HG03196 (cell line): ENCODE data around the gene LAG3.

Experiments used
- ATAC-seq: cut with Tn5 transposase; IDR thresholded peaks from one replicate; pipeline ENCODE4 v1.9.1; 2021; ENCODE audit not compliant: unreplicated experiment

Gene LAG3

DNA sequence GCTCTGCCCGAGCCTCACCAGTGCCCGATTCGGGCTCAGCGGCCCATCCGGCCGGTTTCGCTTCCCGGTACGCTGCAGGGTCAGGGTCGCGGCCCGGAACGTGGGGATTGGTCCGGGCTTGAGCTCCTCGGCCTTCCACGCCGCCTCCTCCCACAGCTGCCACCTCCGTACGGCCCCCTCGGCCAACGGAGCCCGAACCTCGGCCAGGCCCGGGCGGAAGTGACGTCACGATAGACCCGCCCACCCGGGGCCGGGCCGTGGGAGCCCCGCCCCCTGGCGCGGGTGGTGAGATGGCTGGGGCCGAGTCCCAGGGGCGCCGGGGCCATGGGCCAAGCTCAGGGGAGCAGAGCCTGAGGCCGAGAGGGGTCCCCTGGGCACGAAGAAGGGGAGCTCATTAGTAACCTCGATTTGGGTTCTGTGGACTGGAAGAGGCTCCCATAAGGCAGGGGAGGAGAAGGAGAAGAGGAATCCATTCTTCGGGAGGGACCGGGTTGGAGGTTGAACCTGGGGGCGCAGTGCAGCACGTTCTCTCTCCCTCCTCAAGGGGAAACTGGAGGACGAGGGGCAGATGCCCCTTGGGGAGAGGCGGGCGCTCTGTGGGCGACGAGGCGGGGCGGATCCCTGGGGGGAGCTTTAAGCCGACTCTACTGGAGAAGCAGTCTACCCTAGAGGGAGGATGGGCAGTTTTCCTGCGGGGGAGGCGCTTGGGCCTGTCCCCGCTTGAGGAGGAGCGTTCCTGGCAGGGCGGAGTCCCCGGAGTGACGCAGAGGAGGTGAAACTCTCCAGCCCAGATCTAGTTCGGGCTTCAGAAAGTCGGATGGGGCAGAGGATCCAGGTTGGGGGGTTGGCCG is 19.2 kb upstream of the LAG3 start, which contains the start of gene MLF2:
MLF2 (minus strand) TSS at position 221 of the 851 bp plus-strand sequence. CDS start 807 bp downstream, outside the sequence.
- ATAC-seq = peak; percentile 86

- no peak for ATAC-seq
These were observed 18.5 kb upstream of the LAG3 start for GRCh38 chr12:6753772-6754356.

GRCh38 chr12:6754411-6754810 is 17.9 kb upstream of the LAG3 start:
- ATAC-seq = no peak

- ATAC-seq = no peak
These were observed 15.2 kb upstream of the LAG3 start for GRCh38 chr12:6757028-6757690.

DNA sequence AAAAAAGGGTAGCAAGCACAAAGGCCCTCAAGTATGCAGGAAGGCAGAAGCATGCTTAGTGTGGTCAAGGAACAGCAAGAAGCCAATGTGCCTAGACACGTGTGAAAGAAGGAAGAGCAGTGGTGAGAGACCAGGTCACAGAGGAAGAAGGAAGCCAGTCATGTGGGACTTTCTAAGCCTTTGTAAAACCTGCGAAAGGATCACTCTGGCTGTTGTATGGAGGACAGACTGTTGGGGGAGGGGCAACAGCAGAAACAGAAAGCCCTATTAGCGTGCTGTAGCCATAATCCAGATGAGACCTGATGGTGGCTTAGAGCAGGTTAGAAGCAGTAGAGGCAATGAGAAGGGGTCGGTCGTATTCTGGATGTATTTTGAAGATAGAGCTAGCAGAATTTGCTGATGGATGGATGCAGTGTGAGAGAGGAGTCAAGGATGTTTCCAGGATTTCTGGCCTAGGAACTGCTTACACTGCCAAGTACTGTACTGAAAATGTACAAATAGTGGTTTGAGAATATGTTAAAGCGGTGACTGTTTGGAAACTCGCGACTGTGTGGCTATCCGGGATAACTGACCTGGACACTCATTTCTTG is 13.7 kb upstream of the LAG3 start:
- no peak for ATAC-seq

- ATAC-seq = no peak
These were observed 12.6 kb upstream of the LAG3 start for GRCh38 chr12:6759741-6760140.

DNA sequence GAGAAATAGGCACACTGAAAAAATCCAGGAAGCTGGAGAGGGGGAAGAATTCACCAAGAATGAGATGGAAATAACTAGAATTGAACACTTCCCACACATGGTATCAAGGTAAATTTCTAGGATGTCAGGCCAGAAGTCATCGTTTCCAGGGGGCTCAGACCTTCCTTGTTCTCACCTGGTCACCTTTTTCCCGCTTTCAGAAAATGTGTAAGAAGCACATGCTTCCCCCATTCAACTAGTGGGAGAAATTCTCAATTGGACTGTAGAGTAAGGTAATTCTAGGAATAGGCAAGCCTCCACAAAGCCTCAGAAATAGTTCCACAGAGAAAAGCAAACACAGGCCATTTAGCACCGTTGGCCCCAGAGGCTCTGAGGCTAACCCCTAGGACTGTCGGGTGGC is 8.9 kb upstream of the LAG3 start:
- ATAC-seq = no peak

- peak; percentile 70 for ATAC-seq
These were observed 8.1 kb upstream of the LAG3 start for GRCh38 chr12:6764011-6764828.

GRCh38 chr12:6765048-6765633 is 7.2 kb upstream of the LAG3 start:
- ATAC-seq = no peak

GRCh38 chr12:6765634-6766581 is 6.4 kb upstream of the LAG3 start, which contains the start of gene PTMS:
Gene PTMS (plus strand): TSS chr12:6766363. CDS start chr12:6766706, 343 bp downstream.
- ATAC-seq = no peak

DNA sequence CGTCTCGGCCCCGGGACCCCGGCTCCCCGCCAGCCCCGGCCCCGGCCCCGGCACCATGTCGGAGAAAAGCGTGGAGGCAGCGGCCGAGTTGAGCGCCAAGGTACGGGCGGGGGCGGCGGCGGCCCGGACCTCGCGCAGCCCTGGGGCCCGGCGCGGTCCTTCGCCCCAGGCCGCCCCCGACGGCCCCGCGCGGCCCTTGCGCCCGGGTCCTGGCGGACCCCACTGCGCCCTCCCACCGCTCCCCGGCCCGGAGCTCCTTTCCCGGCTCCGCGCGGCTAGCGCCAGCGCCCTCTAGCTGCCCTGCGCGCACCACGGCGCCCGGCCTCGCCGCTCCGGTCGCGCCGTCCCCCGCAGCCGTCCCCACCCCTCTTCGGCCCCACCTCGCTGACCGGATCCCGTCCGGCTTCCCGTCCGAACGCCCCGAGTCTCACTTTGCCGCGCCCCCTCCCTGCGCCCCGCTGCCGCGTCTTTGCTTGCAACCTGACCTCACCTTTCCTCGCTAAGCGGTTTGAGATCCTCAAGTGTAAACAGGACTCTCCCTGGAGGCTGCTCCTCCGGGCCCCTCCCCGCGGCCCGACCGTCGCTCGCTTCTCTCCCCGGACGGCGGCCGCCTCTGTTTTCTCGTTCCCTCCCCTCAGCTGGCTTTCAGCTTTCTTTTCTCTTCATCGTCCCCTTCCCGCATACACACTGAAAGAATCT is 5.5 kb upstream of the LAG3 start:
- ATAC-seq = peak; percentile 48

DNA sequence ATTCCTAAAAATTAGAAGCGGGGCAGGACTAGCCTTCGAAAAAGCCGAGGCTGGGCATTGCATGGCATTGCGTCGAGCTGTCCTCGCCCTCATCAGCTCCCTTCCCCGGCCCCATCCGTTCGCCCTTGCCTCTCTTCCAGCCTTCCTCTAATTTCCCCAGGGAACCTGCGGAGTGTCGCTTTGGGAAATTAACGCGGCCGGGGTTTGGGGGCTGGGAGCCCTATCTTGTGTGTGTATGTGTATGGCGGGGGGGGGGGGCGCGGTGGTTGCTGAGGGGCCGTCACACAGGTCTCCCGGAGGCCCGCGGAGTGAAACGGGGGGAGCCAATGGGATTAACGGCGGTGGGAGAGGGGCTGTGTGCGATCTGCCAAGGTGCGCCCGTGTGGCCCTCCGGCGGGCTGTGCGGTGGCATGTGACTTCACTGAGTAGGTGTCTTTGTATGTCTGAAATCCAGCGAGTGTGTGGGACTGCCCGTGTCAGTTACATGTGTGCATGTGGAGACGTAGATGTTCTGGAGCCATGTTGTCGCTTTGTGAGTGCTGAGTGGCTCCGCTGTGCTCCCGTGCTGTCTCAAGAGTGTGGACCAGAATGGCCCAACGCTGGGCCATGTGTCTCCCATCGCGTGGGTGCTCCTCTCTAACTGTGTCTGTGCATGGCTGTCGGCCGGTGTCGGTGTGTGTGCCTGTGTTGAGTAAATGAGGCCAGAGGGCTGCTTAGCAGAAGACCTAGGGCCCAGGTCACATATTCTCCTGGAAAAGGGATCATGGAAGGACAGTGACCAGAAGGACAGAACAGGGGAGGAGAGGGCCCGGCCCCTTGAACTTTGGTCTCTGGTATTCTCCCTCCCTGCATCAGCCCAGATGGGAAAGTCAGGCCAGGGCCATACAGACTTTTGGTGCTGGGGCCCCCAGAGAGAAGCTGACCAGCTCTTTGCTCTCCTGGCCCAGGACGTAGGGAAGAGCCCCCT is 4.7 kb upstream of the LAG3 start:
- no peak for ATAC-seq

- ATAC-seq = no peak
These were observed 3.8 kb upstream of the LAG3 start for GRCh38 chr12:6768437-6768914.

DNA sequence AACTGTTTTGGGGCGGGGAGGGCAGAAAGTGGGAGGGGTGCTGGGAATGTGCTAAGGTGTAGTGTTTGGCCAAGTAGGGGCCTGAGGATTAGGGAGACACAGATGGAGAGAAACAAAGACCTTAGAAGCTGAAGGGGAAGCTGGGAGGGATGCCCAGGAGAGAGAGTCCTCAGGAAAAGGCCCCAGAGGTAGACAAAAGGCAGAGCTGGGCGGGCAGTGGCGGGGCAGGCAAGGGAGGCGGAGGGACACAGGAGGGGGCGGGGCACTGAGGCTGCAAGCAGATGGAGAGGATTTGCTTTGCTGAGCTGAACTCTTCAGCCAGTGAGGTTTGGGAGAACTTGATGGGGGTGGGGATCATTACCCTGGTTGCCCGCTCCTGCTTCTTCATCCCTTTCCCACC is 3.3 kb upstream of the LAG3 start:
- no peak for ATAC-seq

DNA sequence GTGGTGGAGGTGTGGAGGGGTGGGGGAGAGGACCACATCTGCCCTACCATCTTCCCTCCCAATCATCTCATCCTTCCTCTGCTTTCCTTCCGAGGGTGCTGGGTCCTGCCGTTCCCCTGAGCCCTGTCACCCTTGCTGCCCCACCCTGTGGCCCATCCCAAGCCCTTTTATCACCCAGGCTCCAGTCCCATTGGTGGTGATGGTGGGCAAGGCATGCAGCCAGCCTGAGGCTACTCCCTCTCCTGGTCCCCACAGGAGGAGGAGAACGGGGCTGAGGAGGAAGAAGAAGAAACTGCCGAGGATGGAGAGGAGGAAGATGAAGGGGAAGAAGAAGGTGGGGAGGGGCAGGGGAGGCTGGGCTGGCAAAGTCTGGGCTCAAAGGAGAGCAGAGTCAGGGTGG is 2.7 kb upstream of the LAG3 start:
- no peak for ATAC-seq

DNA sequence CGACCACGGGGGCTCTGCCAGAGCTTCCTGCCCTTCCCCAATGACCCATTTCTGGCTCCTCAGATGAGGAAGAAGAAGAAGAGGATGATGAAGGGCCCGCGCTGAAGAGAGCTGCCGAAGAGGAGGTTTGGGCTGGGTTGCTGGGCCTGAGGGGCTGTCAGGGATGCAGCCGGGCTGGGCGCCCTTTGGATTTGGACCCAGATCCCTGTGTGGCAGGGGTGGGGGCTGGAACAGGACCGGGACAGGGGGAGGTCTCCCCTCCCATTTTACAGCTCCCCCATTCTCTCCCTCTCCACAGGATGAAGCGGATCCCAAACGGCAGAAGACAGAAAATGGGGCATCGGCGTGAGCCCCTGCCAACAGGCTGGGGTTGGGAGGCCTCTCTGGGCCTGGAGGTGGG is 2.2 kb upstream of the LAG3 start:
- ATAC-seq = no peak

GRCh38 chr12:6770600-6770999 is 1.7 kb upstream of the LAG3 start:
- ATAC-seq = no peak
